MM.1S (cell line): ENCODE measurements around the gene ATAD1.

Experiments used
- DNase-seq: peaks from one replicate; pipeline ENCODE4 v3.0.0-alpha.2; 2015
- H2AFZ ChIP-seq: fragments of 300-600 bp; sonication (generic); 2 replicates; pipeline ENCODE4 v1.6.0; 2016; ENCODE audit warnings: antibody characterized with exemption, low read length
- H3F3A ChIP-seq: fragments of 300-600 bp; sonication (generic); 2 replicates; pipeline ENCODE4 v1.6.1; 2016; ENCODE audit warnings: mild to moderate bottlenecking, antibody characterized with exemption, low read length, moderate library complexity, mixed read lengths; ENCODE audit not compliant: insufficient read depth
- H3K27ac ChIP-seq: fragments of 300-600 bp; sonication (generic); 2 replicates; pipeline ENCODE4 v1.5.1; 2016; ENCODE audit warnings: mild to moderate bottlenecking, low read length
- H3K27me3 ChIP-seq: fragments of 300-600 bp; sonication (generic); replicated peaks from 2 replicates; pipeline ENCODE4 v1.6.0; 2016; ENCODE audit warnings: low read length; ENCODE audit not compliant: insufficient read depth
- H3K36me3 ChIP-seq: fragments of 300-600 bp; sonication (generic); replicated peaks from 2 replicates; pipeline ENCODE4 v1.6.1; 2016; ENCODE audit warnings: mild to moderate bottlenecking, low read length, mixed read lengths; ENCODE audit not compliant: insufficient read depth
- H3K4me1 ChIP-seq: fragments of 300-600 bp; sonication (generic); 2 replicates; pipeline ENCODE4 v1.6.1; 2016; ENCODE audit warnings: low read length, mixed read lengths
- H3K4me2 ChIP-seq: fragments of 300-600 bp; sonication (generic); 2 replicates; pipeline ENCODE4 v1.6.0; 2016; ENCODE audit warnings: low read depth, low read length
- H3K4me3 ChIP-seq: fragments of 300-600 bp; sonication (generic); 2 replicates; pipeline ENCODE4 v1.5.1; 2016; ENCODE audit warnings: low read length, mixed read lengths
- H3K79me2 ChIP-seq: fragments of 300-600 bp; sonication (generic); 2 replicates; pipeline ENCODE4 v1.6.1; 2016; ENCODE audit warnings: mixed run types, low read length, mixed read lengths
- H3K9ac ChIP-seq: fragments of 300-600 bp; sonication (generic); 2 replicates; pipeline ENCODE4 v1.6.1; 2016; ENCODE audit warnings: low read length, mixed read lengths
- H3K9me2 ChIP-seq: fragments of 300-600 bp; sonication (generic); replicated peaks from 2 replicates; pipeline ENCODE4 v1.6.1; 2016; ENCODE audit warnings: mild to moderate bottlenecking, low read length, mixed read lengths; ENCODE audit not compliant: insufficient read depth
- H3K9me3 ChIP-seq: fragments of 300-600 bp; sonication (generic); replicated peaks from 2 replicates; pipeline ENCODE4 v1.6.1; 2016; ENCODE audit warnings: mild to moderate bottlenecking, low read length, mixed read lengths; ENCODE audit not compliant: insufficient read depth
- H4K20me1 ChIP-seq: fragments of 300-600 bp; sonication (generic); 2 replicates; pipeline ENCODE4 v1.6.1; 2016; ENCODE audit warnings: mild to moderate bottlenecking, low read length, moderate library complexity, mixed read lengths; ENCODE audit not compliant: insufficient read depth
- CTCF ChIP-seq: fragments of 300-600 bp; sonication (generic); IDR thresholded peaks from 2 replicates; pipeline ENCODE4 v1.5.1; 2016; ENCODE audit warnings: antibody characterized with exemption, low read length, mixed read lengths
- EZH2 ChIP-seq: fragments of 300-600 bp; sonication (generic); optimal IDR thresholded peaks from 2 replicates; pipeline ENCODE3; 2017; ENCODE audit warnings: low read depth, mild to moderate bottlenecking, antibody characterized with exemption, low read length, mixed read lengths
- EZH2phosphoT487 ChIP-seq: fragments of 300-600 bp; sonication (generic); IDR thresholded peaks from 2 replicates; pipeline ENCODE4 v1.6.1; 2018; ENCODE audit warnings: antibody characterized with exemption, low read length

Gene ATAD1

GRCh38 chr10:87862679-87863052 is 44.6 kb upstream of the ATAD1 start:
- Histone ChIP-seq H2AFZ (peak overlapping the region; percentile 89), H3K79me2 (peaks cover 50% of the 10 kb centered on the region), H3K9ac (peak overlapping the region; percentile 85)

GRCh38 chr10:87861953-87862678 is 44.1 kb upstream of the ATAD1 start:
- Histone ChIP-seq H3K9ac (peak overlapping the region; percentile 85), H3F3A (peaks cover 44% of the 10 kb centered on the region), H3K9me2 (no peaks in the 10 kb centered on the region), H3K9me3 (no peaks in the 10 kb centered on the region), H3K4me2 (peak overlapping the region; percentile 93), H3K4me3 (peak overlapping the region; percentile 89), H3K4me1 (peaks cover 12% of the 10 kb centered on the region), H4K20me1 (peaks cover 4% of the 10 kb centered on the region; the same call in 1 of the 2 replicates), H3K79me2 (peaks cover 45% of the 10 kb centered on the region), H3K27me3 (no peaks in the 10 kb centered on the region), H2AFZ (peak overlapping the region; percentile 89), H3K36me3 (no peaks in the 10 kb centered on the region), H3K27ac (peak overlapping the region; percentile 85)
- TF ChIP-seq EZH2 (no peak), CTCF (no peak; the same call in 1 of the 2 replicates), EZH2phosphoT487 (no peak)
- peak; percentile 99 for DNase-seq

More at GRCh38 chr10:87862679-87863052, 44.6 kb upstream of the ATAD1 start:
- DNase-seq, result no peak
- Histone ChIP-seq H3K9me3 (no peaks in the 10 kb centered on the region), H3K4me1 (peaks cover 12% of the 10 kb centered on the region), H3K4me3 (peak overlapping the region; percentile 89), H3K9me2 (no peaks in the 10 kb centered on the region), H4K20me1 (peaks cover 4% of the 10 kb centered on the region; the same call in 1 of the 2 replicates), H3K27me3 (no peaks in the 10 kb centered on the region), H3F3A (peaks cover 44% of the 10 kb centered on the region), H3K27ac (peak overlapping the region; percentile 85), H3K36me3 (no peaks in the 10 kb centered on the region; the same call in 1 of the 2 replicates), H3K4me2 (peak overlapping the region; percentile 93)
- TF ChIP-seq CTCF (no peak), EZH2 (no peak), EZH2phosphoT487 (no peak)

- Histone ChIP-seq H3K4me2 (peak overlapping the region; percentile 93), H3K27ac (peak overlapping the region; percentile 85), H3K9me3 (no peaks in the 10 kb centered on the region), H2AFZ (peak overlapping the region; percentile 89), H3K27me3 (no peaks in the 10 kb centered on the region), H3K79me2 (peaks cover 39% of the 10 kb centered on the region), H3K9me2 (no peaks in the 10 kb centered on the region), H3F3A (peaks cover 44% of the 10 kb centered on the region), H3K4me3 (peak overlapping the region; percentile 89), H3K9ac (peak overlapping the region; percentile 85), H4K20me1 (peaks cover under 1% of the 10 kb centered on the region; the same call in 1 of the 2 replicates), H3K36me3 (no peaks in the 10 kb centered on the region), H3K4me1 (peaks cover 12% of the 10 kb centered on the region)
- TF ChIP-seq EZH2phosphoT487 (no peak), CTCF (no peak; the same call in 1 of the 2 replicates), EZH2 (no peak)
- peak; percentile 62 for DNase-seq
Observed at GRCh38 chr10:87861566-87861952, 43.5 kb upstream of the ATAD1 start.
